Peyer's patch (tissue), 4 donors: ENCODE data around the gene MFN1. TPM values are rescaled to one million over a fixed set of nuclear protein-coding genes. Genes with fewer than 3 reads are reported as not detected.

Experiments
- DNase-seq, 3 donors: peaks; one replicate each; pipeline ENCODE4 v3.0.0-alpha.2; 2017 to 2019
- H3K27ac ChIP-seq, 4 donors: fragments of 200-600 bp; sonication (generic); one replicate each; pipeline ENCODE4 v1.5.1; 2016 to 2019
- H3K27me3 ChIP-seq, 2 donors: fragments of 200-600 bp; sonication (generic); one replicate each; pipeline ENCODE4 v1.5.1; 2019
- H3K36me3 ChIP-seq, 3 donors: fragments of 200-600 bp; sonication (generic); one replicate each; pipeline ENCODE4 v1.5.1; 2016 to 2019
- H3K4me1 ChIP-seq, 4 donors: fragments of 200-600 bp; sonication (generic); one replicate each; pipeline ENCODE4 v1.5.1; 2016 to 2019
- H3K4me3 ChIP-seq, 4 donors: fragments of 200-600 bp; sonication (generic); 1 replicate in 3 of 4; 2 replicates in 1 of 4; pipeline ENCODE4 v1.5.1; 2016 to 2019; ENCODE audit warnings: mild to moderate bottlenecking in 1 of 4
- H3K9me3 ChIP-seq, 4 donors: fragments of 200-600 bp; sonication (generic); one replicate each; pipeline ENCODE4 v1.5.1; 2016 to 2019; ENCODE audit warnings: mild to moderate bottlenecking in 1 of 4
- POLR2A ChIP-seq, 2 donors: fragments of 450-650 bp; IDR thresholded peaks; one replicate each; pipeline ENCODE4 v1.5.1; 2017; ENCODE audit warnings: antibody characterized with exemption in 2 of 2, mild to moderate bottlenecking in 2 of 2, moderate library complexity in 2 of 2
- total RNA-seq, 4 donors: library from RNA; depleted of rRNA; stranded (reverse); fragments of >200 nt; gene quantifications; one replicate each; pipeline ENCODE4 v1.1.0, GENCODE V29; 2016
- TF ChIP-seq, protein P1 (sequence below), 6 experiments: fragments of 450-650 bp in 4 of 6; fragments of 200-600 bp in 2 of 6; sonication (generic) in 1 of 6; IDR thresholded peaks; one replicate each; pipeline ENCODE4 v1.5.1; 2017 to 2019; ENCODE audit warnings: antibody characterized with exemption in 6 of 6, mild to moderate bottlenecking in 3 of 6, moderate library complexity in 1 of 6

The MFN1 gene
- total RNA-seq, 4 donors from 2014 or later, result 34.0 to 124 (median 45.3) TPM

DNA sequence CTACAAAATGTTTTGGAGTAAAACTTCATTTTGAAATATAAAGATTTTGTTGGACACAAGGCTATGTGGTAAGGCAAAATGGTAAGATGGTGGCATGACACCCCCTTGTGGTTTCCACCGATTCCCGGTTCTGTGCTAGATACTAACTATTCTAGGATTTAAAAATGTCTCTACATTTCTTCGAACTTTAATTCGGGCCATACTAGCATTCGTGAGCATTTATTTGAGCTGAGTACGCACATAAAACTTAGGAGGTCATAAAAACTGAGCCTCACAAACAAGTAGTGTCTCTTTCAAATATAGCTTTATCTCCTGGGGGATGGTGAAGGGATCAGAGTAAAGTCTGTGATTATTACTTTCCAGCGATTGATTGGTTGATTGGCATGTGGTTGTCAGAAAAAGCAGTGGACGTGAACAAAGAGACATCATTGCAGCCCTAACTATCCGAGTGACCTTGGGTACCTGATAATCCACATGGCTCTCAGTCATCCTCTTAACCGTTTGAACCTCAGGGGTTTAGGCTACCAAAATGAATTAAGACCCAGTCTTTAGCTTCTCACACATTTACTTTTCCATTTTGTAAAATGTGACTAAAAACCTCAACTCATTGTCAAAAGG is 25.7 kb upstream of the MFN1 start:
- Histone ChIP-seq H3K4me3 (peak overlapping the region in 3 of 4 donors; percentile 88 to 98 (median 97)), H3K9me3 (no peaks in the 10 kb centered on the region), H3K27ac (peak overlapping the region in 3 of 4 donors; percentile 94 to 96 (median 96)), H3K4me1 (peaks cover 0 to 20% (median 4%) of the 10 kb centered on the region in 4 donors), H3K27me3 (no peaks in the 10 kb centered on the region), H3K36me3 (no peaks in the 10 kb centered on the region)
- DNase-seq, result peak in 2 of 3 donors; percentile 37 to 62
- TF ChIP-seq, protein P1, sequence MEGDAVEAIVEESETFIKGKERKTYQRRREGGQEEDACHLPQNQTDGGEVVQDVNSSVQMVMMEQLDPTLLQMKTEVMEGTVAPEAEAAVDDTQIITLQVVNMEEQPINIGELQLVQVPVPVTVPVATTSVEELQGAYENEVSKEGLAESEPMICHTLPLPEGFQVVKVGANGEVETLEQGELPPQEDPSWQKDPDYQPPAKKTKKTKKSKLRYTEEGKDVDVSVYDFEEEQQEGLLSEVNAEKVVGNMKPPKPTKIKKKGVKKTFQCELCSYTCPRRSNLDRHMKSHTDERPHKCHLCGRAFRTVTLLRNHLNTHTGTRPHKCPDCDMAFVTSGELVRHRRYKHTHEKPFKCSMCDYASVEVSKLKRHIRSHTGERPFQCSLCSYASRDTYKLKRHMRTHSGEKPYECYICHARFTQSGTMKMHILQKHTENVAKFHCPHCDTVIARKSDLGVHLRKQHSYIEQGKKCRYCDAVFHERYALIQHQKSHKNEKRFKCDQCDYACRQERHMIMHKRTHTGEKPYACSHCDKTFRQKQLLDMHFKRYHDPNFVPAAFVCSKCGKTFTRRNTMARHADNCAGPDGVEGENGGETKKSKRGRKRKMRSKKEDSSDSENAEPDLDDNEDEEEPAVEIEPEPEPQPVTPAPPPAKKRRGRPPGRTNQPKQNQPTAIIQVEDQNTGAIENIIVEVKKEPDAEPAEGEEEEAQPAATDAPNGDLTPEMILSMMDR (IDR thresholded peaks at IDR 0.05), result peak; percentile 37 to 43 (median 40)
- no peak for TF ChIP-seq POLR2A (IDR thresholded peaks at IDR 0.05)

DNA sequence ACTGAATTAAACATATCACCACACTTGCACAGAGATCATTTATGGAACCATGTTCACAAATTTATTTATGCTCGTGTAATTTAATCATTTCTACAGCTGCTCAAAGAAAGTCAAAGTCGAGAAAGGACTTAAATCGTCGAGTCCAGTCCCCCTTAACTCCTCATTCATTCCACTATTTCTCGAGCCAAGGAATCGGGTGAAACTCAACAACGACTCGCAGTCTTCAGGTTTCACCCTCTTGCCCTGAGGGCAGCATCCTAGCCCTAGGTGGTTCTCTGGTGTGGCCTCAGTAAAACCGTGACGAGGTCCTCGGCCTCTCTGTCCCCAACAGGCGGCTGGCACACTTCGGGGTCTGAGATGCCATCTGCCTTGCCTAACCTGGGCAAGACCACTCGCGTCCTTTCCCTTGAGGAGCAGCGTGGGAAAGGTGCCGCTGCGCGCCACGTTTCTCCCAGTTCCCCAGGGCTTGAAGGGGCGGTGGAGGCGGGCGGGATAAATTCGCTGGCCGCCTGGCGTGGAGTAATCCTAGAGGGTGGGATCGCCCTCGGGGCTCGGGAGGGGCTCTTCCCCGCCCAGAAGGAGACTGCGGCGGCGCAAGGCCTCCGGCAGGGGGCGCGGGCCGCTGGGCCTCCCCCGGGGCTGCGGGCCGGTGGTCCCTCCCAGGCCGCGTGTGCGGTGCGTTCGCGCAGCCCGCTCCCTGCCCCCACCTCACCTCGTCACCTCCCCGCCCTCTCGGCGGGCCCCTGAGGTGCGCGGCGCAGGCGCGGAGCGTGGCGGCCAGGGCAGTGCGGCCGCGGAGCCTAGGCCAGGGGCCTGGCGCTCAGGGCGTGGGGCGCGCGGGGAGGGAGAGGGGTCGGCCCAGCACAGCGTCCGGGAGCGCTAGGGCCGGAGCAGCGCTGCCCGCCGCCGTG is 25.0 kb upstream of the MFN1 start, which contains the start of gene ZNF639:
ZNF639 (plus strand) TSS at position 746 of the 911 bp plus-strand sequence. CDS start 5,263 bp downstream, outside the sequence.
- Histone ChIP-seq H3K27ac (peak within 1 kb of the TSS; percentile 93 to 96 (median 95)), H3K36me3 (peaks cover 0 to 2% (median 0%) of the 10 kb centered on the region in 3 donors), H3K4me3 (peak within 1 kb of the TSS; percentile 87 to 98 (median 92)), H3K4me1 (peaks cover 0 to 20% (median 4%) of the 10 kb centered on the region in 4 donors), H3K27me3 (no peaks in the 10 kb centered on the region), H3K9me3 (no peaks in the 10 kb centered on the region)
- TF ChIP-seq, protein P1 (IDR thresholded peaks at IDR 0.05), result peak; percentile 75 to 84 (median 82)
- TF ChIP-seq POLR2A (IDR thresholded peaks at IDR 0.05), result peak in 1 of 2 donors; percentile 33
- DNase-seq, result peak; percentile 81 to 92 (median 84)

DNA sequence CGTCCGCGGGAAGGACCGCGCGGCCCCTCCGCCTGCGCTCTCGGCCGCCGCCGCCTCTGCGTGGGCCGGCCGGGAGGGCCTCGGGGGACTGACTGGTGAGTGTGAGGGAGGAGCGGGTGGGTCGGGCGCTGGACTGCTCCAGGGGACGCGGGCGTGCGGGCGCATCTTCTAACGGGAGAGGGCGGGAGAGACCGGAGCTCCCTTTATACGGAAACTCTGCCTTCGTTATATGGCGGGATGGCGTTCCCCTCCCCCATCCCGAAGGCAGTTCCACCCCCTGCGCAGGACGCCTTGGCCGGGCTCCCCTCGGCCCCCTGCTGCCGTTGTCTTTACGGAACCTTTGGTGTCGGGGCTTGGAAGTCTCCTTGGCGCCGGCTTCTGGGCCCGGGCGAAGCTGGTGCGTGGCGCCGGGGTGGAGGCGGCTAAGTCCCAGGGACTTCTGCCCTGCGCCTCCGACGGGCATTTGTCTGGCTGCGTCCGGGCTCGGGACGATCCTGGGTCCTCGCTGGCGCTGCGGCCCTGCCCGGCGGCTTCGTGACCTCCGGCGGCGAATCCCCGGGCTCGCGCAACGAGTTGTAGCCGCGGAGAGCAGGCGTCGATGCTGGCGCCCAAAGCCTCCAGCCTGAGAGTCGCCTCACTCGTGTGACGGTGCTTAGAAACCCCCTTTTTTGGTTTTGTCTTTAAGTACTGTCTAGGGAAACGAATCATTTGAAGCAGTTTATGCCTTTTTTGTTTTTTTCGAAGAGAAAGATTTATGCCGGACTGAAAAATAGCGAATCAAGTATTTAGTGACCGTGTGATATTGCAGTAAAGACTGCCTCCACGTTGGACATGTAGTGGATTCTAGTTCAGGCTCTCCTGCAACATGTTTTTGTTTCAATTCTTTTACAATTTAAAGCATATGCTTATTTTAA is 24.1 kb upstream of the MFN1 start:
- Histone ChIP-seq H3K4me1 (peaks cover 0 to 20% (median 4%) of the 10 kb centered on the region in 4 donors), H3K9me3 (no peaks in the 10 kb centered on the region), H3K4me3 (peak overlapping the region; percentile 87 to 98 (median 92)), H3K27me3 (no peaks in the 10 kb centered on the region), H3K27ac (peak overlapping the region; percentile 93 to 96 (median 95)), H3K36me3 (peaks cover 0 to 9% (median 0%) of the 10 kb centered on the region in 3 donors)
- DNase-seq, result peak; percentile 60 to 83 (median 81)
- TF ChIP-seq, protein P1 (IDR thresholded peaks at IDR 0.05), result peak in 1 of 6 experiments; percentile 2
- TF ChIP-seq POLR2A (IDR thresholded peaks at IDR 0.05), result peak in 1 of 2 donors; percentile 17

DNA sequence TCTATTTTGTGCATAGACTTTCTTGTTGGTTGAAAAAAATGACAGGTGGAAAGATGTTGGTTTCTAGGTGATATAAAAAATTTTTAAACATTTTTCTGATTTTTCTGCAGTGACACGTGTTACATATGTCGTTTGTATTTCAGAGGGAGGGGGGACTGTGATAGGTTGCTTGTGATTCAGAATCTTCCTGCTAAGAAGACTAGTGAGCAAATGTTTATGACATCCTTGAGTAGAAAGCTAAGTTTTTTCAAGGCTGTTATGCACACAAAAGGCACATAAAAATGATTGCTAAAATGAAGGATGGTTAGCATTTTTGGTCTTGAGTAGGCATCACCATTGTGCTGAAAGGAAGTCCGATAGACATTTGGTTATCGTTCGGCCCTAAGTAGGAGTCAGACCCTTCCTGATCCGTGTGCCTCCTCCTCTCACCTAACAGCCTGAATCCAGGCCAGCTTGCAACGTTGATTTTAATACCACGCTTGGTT is 23.2 kb upstream of the MFN1 start:
- no peaks in the 10 kb centered on the region for H3K27me3 ChIP-seq
- no peak for DNase-seq
- peak overlapping the region in 1 of 4 donors; percentile 94 for H3K27ac ChIP-seq
- H3K4me3 ChIP-seq, result peak overlapping the region in 3 of 4 donors; percentile 87 to 98 (median 97)
- peaks cover 0 to 20% (median 4%) of the 10 kb centered on the region in 4 donors for H3K4me1 ChIP-seq
- H3K36me3 ChIP-seq, result peaks cover 0 to 16% (median 0%) of the 10 kb centered on the region in 3 donors
- TF ChIP-seq POLR2A (IDR thresholded peaks at IDR 0.05), result no peak
- TF ChIP-seq, protein P1 (IDR thresholded peaks at IDR 0.05), result no peak
- no peaks in the 10 kb centered on the region for H3K9me3 ChIP-seq
